ENCODE measurements around the gene THSD7B. TPM values are rescaled to one million over a fixed set of nuclear protein-coding genes. Genes with fewer than 3 reads are reported as not detected.
"Not testable (repeated sequence)": the region's sequence is repeated elsewhere in the genome, so short reads cannot be mapped to it uniquely, and the experiment has no call there.

THSD7B gene
- total RNA-seq, 1 donor from 2014 or later: not detected

DNA sequence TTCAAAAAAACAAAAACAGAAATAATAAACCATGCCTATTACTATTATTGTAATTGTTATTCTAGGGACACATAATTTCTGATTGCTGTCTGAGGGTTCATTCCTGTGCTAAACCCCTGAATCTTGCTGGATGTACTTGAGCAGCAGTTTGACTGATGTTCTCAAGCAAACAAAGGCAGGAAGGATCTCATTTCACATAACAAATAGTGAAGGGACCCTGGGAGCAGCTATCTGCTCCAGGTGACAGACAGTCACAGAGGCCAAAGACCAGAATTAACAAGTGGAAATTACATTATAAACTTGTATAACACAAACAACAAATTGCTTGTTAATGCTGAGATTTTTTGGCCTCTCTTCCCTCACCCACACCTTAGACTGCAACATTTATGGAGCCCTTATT is 284.2 kb downstream of the THSD7B start:
- Mint-ChIP-seq H3K36me3 (ENCODE audit: low read depth) (no peaks in the 10 kb centered on the region), H3K4me3 (no peak overlapping the region), H3K27me3 (no peaks in the 10 kb centered on the region), H3K9me3 (no peaks in the 10 kb centered on the region), H3K4me1 (no peaks in the 10 kb centered on the region), H3K27ac (no peak overlapping the region)
- DNase-seq: no peak
- ChIA-PET CTCF (no interaction called here), POLR2A (no interaction called here)
- no peak for TF ChIP-seq CTCF (IDR thresholded peaks at IDR 0.05)
- intact Hi-C loops (cut with micrococcal nuclease): no loop called here
- ATAC-seq (ENCODE audit: low read depth): no peak

- Mint-ChIP-seq H3K36me3 (ENCODE audit: low read depth) (no peaks in the 10 kb centered on the region), H3K4me3 (no peak overlapping the region), H3K27ac (no peak overlapping the region), H3K9me3 (no peaks in the 10 kb centered on the region), H3K27me3 (no peaks in the 10 kb centered on the region), H3K4me1 (no peaks in the 10 kb centered on the region)
- no peak for DNase-seq
- CTCF ChIA-PET: no interaction called here
- no peak for TF ChIP-seq CTCF (IDR thresholded peaks at IDR 0.05)
- no peak for ATAC-seq (ENCODE audit: low read depth)
- intact Hi-C loops (cut with micrococcal nuclease): no loop called here
- POLR2A ChIA-PET: no interaction called here
These were observed 285.6 kb downstream of the THSD7B start for GRCh38 chr2:137050949-137051348.

- DNase-seq (no peak), ATAC-seq (ENCODE audit: low read depth) (no peak)
- intact Hi-C loops (cut with micrococcal nuclease): no loop called here
- Mint-ChIP-seq H3K4me3 (no peak overlapping the region), H3K27ac (no peak overlapping the region), H3K36me3 (ENCODE audit: low read depth) (no peaks in the 10 kb centered on the region), H3K9me3 (no peaks in the 10 kb centered on the region), H3K27me3 (no peaks in the 10 kb centered on the region), H3K4me1 (no peaks in the 10 kb centered on the region)
- ChIA-PET CTCF (no interaction called here), POLR2A (no interaction called here)
- no peak for TF ChIP-seq CTCF (IDR thresholded peaks at IDR 0.05)
These were observed 286.5 kb downstream of the THSD7B start for GRCh38 chr2:137051778-137052398.

- TF ChIP-seq CTCF (IDR thresholded peaks at IDR 0.05): no peak
- no peak overlapping the region for H3K4me3 Mint-ChIP-seq
- intact Hi-C loops (cut with micrococcal nuclease): no loop called here
- H3K27me3 Mint-ChIP-seq: no peaks in the 10 kb centered on the region
- no peaks in the 10 kb centered on the region for H3K36me3 Mint-ChIP-seq (ENCODE audit: low read depth)
- DNase-seq (no peak), ATAC-seq (ENCODE audit: low read depth) (no peak)
- H3K9me3 Mint-ChIP-seq: no peaks in the 10 kb centered on the region
- CTCF ChIA-PET: no interaction called here
- POLR2A ChIA-PET: no interaction called here
- H3K4me1 Mint-ChIP-seq: no peaks in the 10 kb centered on the region
- no peak overlapping the region for H3K27ac Mint-ChIP-seq
These were observed 291.4 kb downstream of the THSD7B start for GRCh38 chr2:137056704-137057103.

DNA sequence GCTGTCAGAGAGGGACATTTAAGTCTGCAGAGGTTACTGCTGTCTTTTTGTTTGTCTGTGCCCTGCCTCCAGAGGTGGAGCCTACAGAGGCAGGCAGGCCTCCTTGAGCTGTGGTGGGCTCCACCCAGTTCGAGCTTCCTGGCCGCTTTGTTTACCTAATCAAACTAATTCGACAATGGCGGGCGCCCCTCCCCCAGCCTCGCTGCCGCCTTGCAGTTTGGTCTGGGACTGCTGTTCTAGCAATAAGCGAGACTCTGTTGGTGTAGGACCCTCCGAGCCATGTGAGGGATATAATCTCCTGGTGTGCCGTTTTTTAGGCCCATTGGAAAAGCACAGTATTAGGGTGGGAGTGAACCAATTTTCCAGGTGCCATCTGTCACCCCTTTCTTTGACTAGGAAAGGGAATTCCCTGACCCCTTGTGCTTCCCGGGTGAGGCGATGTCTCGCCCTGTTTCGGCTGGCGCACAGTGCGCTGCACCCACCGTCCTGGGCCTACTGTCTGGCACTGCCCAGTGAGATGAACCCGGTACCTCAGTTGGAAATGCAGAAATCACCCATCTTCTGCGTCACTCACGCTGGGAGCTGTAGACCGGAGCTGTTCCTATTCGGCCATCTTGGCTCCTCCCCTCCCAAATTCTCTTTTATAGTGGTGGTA is 310.9 kb downstream of the THSD7B start:
- DNase-seq; ATAC-seq (ENCODE audit: low read depth); POLR2A ChIA-PET; H3K9me3 Mint-ChIP-seq; H3K36me3 Mint-ChIP-seq (ENCODE audit: low read depth); H3K27ac Mint-ChIP-seq; H3K27me3 Mint-ChIP-seq; H3K4me1 Mint-ChIP-seq; CTCF ChIA-PET; intact Hi-C loops (cut with micrococcal nuclease); H3K4me3 Mint-ChIP-seq: not testable (repeated sequence)

DNA sequence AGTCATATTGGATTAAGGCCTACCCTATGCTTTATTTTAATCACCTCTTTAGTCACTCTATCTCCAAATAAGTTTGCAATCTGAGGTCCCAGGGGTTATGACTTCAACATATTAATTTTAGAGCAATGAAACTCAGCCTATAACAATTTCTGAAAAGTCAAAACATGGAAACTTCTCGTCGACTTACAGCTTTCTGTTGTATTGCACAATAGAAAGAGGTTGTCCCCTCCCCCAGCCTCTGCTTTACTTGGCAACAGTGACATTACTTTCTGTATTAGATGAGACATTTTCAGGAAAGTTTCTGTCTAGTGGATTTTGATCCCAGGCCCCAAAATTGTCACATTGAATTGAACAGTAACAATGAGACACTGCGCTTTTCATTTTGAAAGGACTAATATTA is 326.4 kb downstream of the THSD7B start:
- DNase-seq (no peak), ATAC-seq (ENCODE audit: low read depth) (no peak)
- no peaks in the 10 kb centered on the region for H3K36me3 Mint-ChIP-seq (ENCODE audit: low read depth)
- intact Hi-C loops (cut with micrococcal nuclease): no loop called here
- no peaks in the 10 kb centered on the region for H3K9me3 Mint-ChIP-seq
- CTCF ChIA-PET: no interaction called here
- H3K4me3 Mint-ChIP-seq: no peak overlapping the region
- POLR2A ChIA-PET: no interaction called here
- H3K27ac Mint-ChIP-seq: no peak overlapping the region
- H3K27me3 Mint-ChIP-seq: no peaks in the 10 kb centered on the region
- no peak for TF ChIP-seq CTCF (IDR thresholded peaks at IDR 0.05)
- no peaks in the 10 kb centered on the region for H3K4me1 Mint-ChIP-seq
